Pancreas (tissue), 10 donors: ENCODE results near the gene FYCO1. TPM values are rescaled to one million over a fixed set of nuclear protein-coding genes. Genes with fewer than 3 reads are reported as not detected.

Source experiments
- ATAC-seq, 4 donors: fragments of 200-7000 bp; cut with Tn5 transposase; one replicate each; pipeline versions ENCODE4 v1.8.0 to v1.9.1; 2020; ENCODE audit warnings: mild to moderate bottlenecking in 4 of 4, moderate library complexity in 4 of 4
- DNase-seq, 6 donors: peaks; one replicate each; pipeline ENCODE4 v3.0.0-alpha.2; 2020
- FAIRE-seq: peaks from 2 replicates; lab custom pipeline; 2012; peaks lifted over from hg19 to GRCh38; lab: Jason Lieb, UNC
- H3K27ac ChIP-seq, 4 donors: fragments of 200-600 bp; sonication (generic); 1 replicate in 3 of 4; 2 replicates in 1 of 4; pipeline versions ENCODE4 v1.5.0 to v1.8.0; 2020
- H3K27me3 ChIP-seq, 4 donors: fragments of 200-600 bp; one replicate each; pipeline ENCODE4 v1.8.0; 2021
- H3K36me3 ChIP-seq, 3 donors: fragments of 200-600 bp; sonication (generic) in 1 of 3; one replicate each; pipeline versions ENCODE4 v1.5.0 to v1.8.0; 2020 to 2021
- H3K4me1 ChIP-seq, 3 donors: fragments of 200-600 bp; one replicate each; pipeline ENCODE4 v1.8.0; 2021
- H3K4me3 ChIP-seq, 4 donors: fragments of 200-600 bp; sonication (generic) in 2 of 4; one replicate each; pipeline versions ENCODE4 v1.5.0 to v1.8.0; 2020 to 2021
- H3K9me3 ChIP-seq, 4 donors: fragments of 200-600 bp; one replicate each; pipeline ENCODE4 v1.8.0; 2021
- CTCF ChIP-seq, 4 donors: fragments of 200-600 bp; sonication (generic) in 3 of 4; IDR thresholded peaks; one replicate each; pipeline versions ENCODE4 v1.5.0 to v1.8.0; 2021; ENCODE audit warnings: antibody characterized with exemption in 4 of 4
- WGBS, 2 donors: extraction: QIAGEN DNeasy Blood & Tissue Kit; methylation state at CpG; one replicate each; pipeline ENCODE4 v1.1.7; 2013; 5-methylcytosine and 5-hydroxymethylcytosine counted together
- intact Hi-C, 3 donors: fragments of 100-400 bp; cut with DNase I; formaldehyde crosslinking; loops; one replicate each; pipeline versions ENCODE4 v1.11.1 to v1.14.2; 2022
- polyA plus RNA-seq, 2 donors: library from polyadenylated mRNA; stranded (reverse); fragments of 200-250 nt; gene quantifications; one replicate each; pipeline ENCODE4 v1.2.3, GENCODE V29; 2013
- total RNA-seq, 6 donors: library from RNA; stranded (reverse); fragmentation: NEBNext Ultra II Directional in 4 of 6; extraction: Animal tissue kit (Norgen Biotek cat#: 25700) in 4 of 6; gene quantifications; one replicate each; pipeline versions ENCODE4 v1.2.1 to v1.2.4, GENCODE V29; 2021 to 2023
- donor health status: healthy with polysubstance abuse.
- donor health status: DM: no; HTN: no; CAD: no; lungs with moderate emphysema.
- donor health status: DM: no; HTN: no; CAD: no.
- donor health status: control.
- donor health status: control.
- donor health status: Bipolar disorder and iron deficiency.
- donor health status: DM: yes; HTN: yes; CAD: no.
- donor health status: DM: no; HTN: no; CAD: no.
- donor health status: DM: no; HTN: no; CAD: no.
- donor health status: DM: yes; HTN: yes; CAD: no.

FYCO1 gene
- total and polyA plus RNA-seq, 8 donors: 9.3 to 25.1 (median 15.7) TPM

- TF ChIP-seq CTCF (IDR thresholded peaks at IDR 0.05): no peak
- no peaks in the 10 kb centered on the region for H3K36me3 ChIP-seq
- no peaks in the 10 kb centered on the region for H3K9me3 ChIP-seq
- intact Hi-C loops: no loop called here
- FAIRE-seq: no peak
- no peaks in the 10 kb centered on the region for H3K27me3 ChIP-seq
- H3K27ac ChIP-seq: no peak overlapping the region
- H3K4me1 ChIP-seq: no peaks in the 10 kb centered on the region
- no peak for ATAC-seq
- no peak overlapping the region for H3K4me3 ChIP-seq
- DNase-seq: no peak
- 58 to 61% methylated on average over 23 of the region's 23 CpGs for WGBS, 2 donors
Measured at GRCh38 chr3:45884368-45885201, 111.0 kb downstream of the FYCO1 start.

GRCh38 chr3:45881078-45882022, 114.3 kb downstream of the FYCO1 start:
- H3K36me3 ChIP-seq: no peaks in the 10 kb centered on the region
- H3K9me3 ChIP-seq: no peaks in the 10 kb centered on the region
- H3K4me3 ChIP-seq: no peak overlapping the region
- intact Hi-C loops: no loop called here
- no peaks in the 10 kb centered on the region for H3K4me1 ChIP-seq
- 65% methylated on average over 8 of the region's 8 CpGs for WGBS, 2 donors
- H3K27ac ChIP-seq: no peak overlapping the region
- ATAC-seq: no peak
- DNase-seq: no peak
- no peaks in the 10 kb centered on the region for H3K27me3 ChIP-seq
- FAIRE-seq: no peak
- no peak for TF ChIP-seq CTCF (IDR thresholded peaks at IDR 0.05)

- Histone ChIP-seq H3K36me3 (no peaks in the 10 kb centered on the region), H3K27ac (no peak overlapping the region), H3K4me1 (no peaks in the 10 kb centered on the region), H3K27me3 (no peaks in the 10 kb centered on the region), H3K4me3 (no peak overlapping the region), H3K9me3 (no peaks in the 10 kb centered on the region)
- WGBS, 2 donors: 78 to 85% methylated on average over 3 of the region's 3 CpGs
- no peak for DNase-seq
- intact Hi-C loops: no loop called here
- no peak for FAIRE-seq
- ATAC-seq: no peak
- TF ChIP-seq CTCF (IDR thresholded peaks at IDR 0.05): no peak
Measured at GRCh38 chr3:45880725-45881077, 114.9 kb downstream of the FYCO1 start.

GRCh38 chr3:45878124-45878523, 117.5 kb downstream of the FYCO1 start:
- ATAC-seq: no peak
- no peak for FAIRE-seq
- no peak for DNase-seq
- H3K36me3 ChIP-seq: no peaks in the 10 kb centered on the region
- H3K27me3 ChIP-seq: no peaks in the 10 kb centered on the region
- TF ChIP-seq CTCF (IDR thresholded peaks at IDR 0.05): no peak
- no peaks in the 10 kb centered on the region for H3K9me3 ChIP-seq
- intact Hi-C loops: no loop called here
- H3K4me3 ChIP-seq: no peak overlapping the region
- H3K4me1 ChIP-seq: no peaks in the 10 kb centered on the region
- H3K27ac ChIP-seq: no peak overlapping the region
- WGBS, 2 donors: 89 to 95% methylated on average over 2 of the region's 2 CpGs
